Neural cell (in vitro differentiated cells): ENCODE measurements around the gene TTC13. TPM values are rescaled to one million over a fixed set of nuclear protein-coding genes. Genes with fewer than 3 reads are reported as not detected.

Source experiments
- H2AFZ ChIP-seq: fragments of 200-600, 300-800 bp; sonication (generic), shearing (Covaris generic); 2 replicates; pipeline ENCODE4 v1.6.0; 2014; ENCODE audit warnings: low read depth, mild to moderate bottlenecking, antibody characterized with exemption, low read length, moderate library complexity
- H3F3A ChIP-seq: fragments of 200-600 bp; shearing (Covaris generic); 2 replicates; pipeline ENCODE4 v1.6.1; 2016; ENCODE audit warnings: mild to moderate bottlenecking, moderate library complexity, mixed read lengths, antibody characterized with exemption, low read length; ENCODE audit not compliant: insufficient read depth, poor library complexity, severe bottlenecking
- H3K27ac ChIP-seq: fragments of 200-600, 300-800 bp; sonication (generic), shearing (Covaris generic); 2 replicates; pipeline ENCODE4 v1.5.1; 2014; ENCODE audit warnings: mild to moderate bottlenecking, low read length, moderate library complexity
- H3K27me3 ChIP-seq: fragments of 300-800, 200-600 bp; sonication (generic), shearing (Covaris generic); 2 replicates; pipeline ENCODE4 v1.6.0; 2014; ENCODE audit warnings: mild to moderate bottlenecking, low read depth, low read length, moderate library complexity; ENCODE audit not compliant: insufficient read depth
- H3K36me3 ChIP-seq: fragments of 300-800, 200-600 bp; sonication (generic), shearing (Covaris generic); 2 replicates; pipeline ENCODE4 v1.5.1; 2014; ENCODE audit warnings: mild to moderate bottlenecking, antibody characterized with exemption, low read length, moderate library complexity; ENCODE audit not compliant: insufficient read depth
- H3K4me2 ChIP-seq: fragments of 300-800, 200-600 bp; sonication (generic), shearing (Covaris generic); 2 replicates; pipeline ENCODE4 v1.6.0; 2014; ENCODE audit warnings: mild to moderate bottlenecking, low read length
- H3K4me3 ChIP-seq: fragments of 300-800, 200-600 bp; sonication (generic), shearing (Covaris generic); 2 replicates; pipeline ENCODE4 v1.5.1; 2014; ENCODE audit warnings: mild to moderate bottlenecking, low read length, moderate library complexity
- H3K79me2 ChIP-seq: fragments of 200-600 bp; shearing (Covaris generic); replicated peaks from 2 replicates; pipeline ENCODE4 v1.6.0; 2014; ENCODE audit warnings: mild to moderate bottlenecking, low read length, moderate library complexity; ENCODE audit not compliant: insufficient read depth
- H3K9ac ChIP-seq: fragments of 300-800, 200-600 bp; sonication (generic), shearing (Covaris generic); 2 replicates; pipeline ENCODE4 v1.6.1; 2016; ENCODE audit warnings: mild to moderate bottlenecking, low read length, mixed read lengths
- H3K9me2 ChIP-seq: fragments of 200-600 bp; shearing (Covaris generic); 2 replicates; pipeline ENCODE4 v1.6.1; 2016; ENCODE audit warnings: mild to moderate bottlenecking, low read length, mixed read lengths; ENCODE audit not compliant: insufficient read depth
- H3K9me3 ChIP-seq: fragments of 200-600, 300-800 bp; sonication (generic), shearing (Covaris generic); 2 replicates; pipeline ENCODE4 v1.6.1; 2016; ENCODE audit warnings: mild to moderate bottlenecking, mixed run types, low read length, moderate library complexity, mixed read lengths
- H4K20me1 ChIP-seq: fragments of 200-600 bp; shearing (Covaris generic); 2 replicates; pipeline ENCODE4 v1.6.1; 2016; ENCODE audit warnings: mild to moderate bottlenecking, mixed run types; ENCODE audit not compliant: insufficient read depth
- CTCF ChIP-seq: fragments of 450-650 bp; IDR thresholded peaks from 2 replicates; pipeline ENCODE4 v1.5.1; 2014; ENCODE audit warnings: antibody characterized with exemption, mild to moderate bottlenecking, moderate library complexity; ENCODE audit not compliant: poor library complexity, severe bottlenecking
- EP300 ChIP-seq: fragments of 450-650 bp; conservative IDR thresholded peaks from 2 replicates; pipeline ENCODE4 v1.6.1; 2014; ENCODE audit warnings: antibody characterized with exemption, mild to moderate bottlenecking, moderate library complexity; ENCODE audit not compliant: poor library complexity, severe bottlenecking
- EZH2 ChIP-seq: fragments of 200-600, 300-800 bp; shearing (Covaris generic), sonication (generic); IDR thresholded peaks from 2 replicates; pipeline ENCODE4 v1.6.1; 2014; ENCODE audit warnings: antibody characterized with exemption, low read length, borderline replicate concordance, mild to moderate bottlenecking; ENCODE audit not compliant: insufficient read depth, poor library complexity, severe bottlenecking
- MXI1 ChIP-seq: fragments of 450-650 bp; conservative IDR thresholded peaks from 2 replicates; pipeline ENCODE4 v1.6.1; 2014; ENCODE audit warnings: antibody characterized with exemption, mild to moderate bottlenecking; ENCODE audit not compliant: poor library complexity, severe bottlenecking
- POLR2AphosphoS5 ChIP-seq: IDR thresholded peaks from 2 replicates; pipeline ENCODE4 v1.6.1; 2012
- RAD21 ChIP-seq: fragments of 450-650 bp; conservative IDR thresholded peaks from 2 replicates; pipeline ENCODE4 v1.6.1; 2014; ENCODE audit warnings: antibody characterized with exemption, mild to moderate bottlenecking, moderate library complexity
- REST ChIP-seq: IDR thresholded peaks from 2 replicates; pipeline ENCODE4 v1.6.1; 2012; ENCODE audit warnings: borderline replicate concordance
- SMC3 ChIP-seq: fragments of 450-650 bp; conservative IDR thresholded peaks from 2 replicates; pipeline ENCODE4 v1.6.1; 2014; ENCODE audit warnings: antibody characterized with exemption, mild to moderate bottlenecking, moderate library complexity; ENCODE audit not compliant: poor library complexity
- TAF1 ChIP-seq: IDR thresholded peaks from 2 replicates; pipeline ENCODE4 v1.6.1; 2012; ENCODE audit warnings: low read depth
- polyA plus RNA-seq: library from polyadenylated mRNA; depleted of rRNA; stranded (reverse); fragments of >200 nt; gene quantifications from 2 replicates; pipeline ENCODE4 v1.2.3, GENCODE V29; 2014

TTC13 gene
- polyA plus RNA-seq, 1 donor from 2014 or later: 33.8 TPM

DNA sequence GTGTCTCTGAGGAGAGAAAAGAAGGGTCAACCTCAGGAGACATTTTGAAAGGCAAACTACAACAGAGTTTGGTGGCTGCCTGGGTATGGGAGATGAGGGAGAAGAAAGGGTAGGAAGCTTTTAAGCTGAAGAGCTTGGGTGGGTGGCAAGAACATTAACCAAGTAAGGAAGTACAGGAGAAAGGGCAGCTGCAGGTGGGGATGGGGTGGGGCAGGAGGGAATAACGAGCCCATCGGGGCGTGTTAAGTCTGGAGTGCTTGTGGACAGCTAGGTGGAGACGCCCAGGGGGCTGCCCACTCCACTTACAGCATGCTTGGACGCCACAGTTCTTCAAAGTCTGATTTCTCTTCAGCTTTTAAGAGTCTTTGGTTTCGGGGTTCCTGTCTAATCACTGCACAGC is 42.8 kb downstream of the TTC13 start:
- Histone ChIP-seq H3K4me2 (no peak overlapping the region), H3K36me3 (no peaks in the 10 kb centered on the region), H4K20me1 (no peaks in the 10 kb centered on the region), H3F3A (no peaks in the 10 kb centered on the region), H3K79me2 (no peaks in the 10 kb centered on the region), H3K4me3 (no peak overlapping the region), H2AFZ (no peak overlapping the region), H3K9ac (no peak overlapping the region), H3K27ac (no peak overlapping the region), H3K9me2 (no peaks in the 10 kb centered on the region), H3K27me3 (no peaks in the 10 kb centered on the region), H3K9me3 (no peaks in the 10 kb centered on the region)
- no peak for TF ChIP-seq EZH2
- TF ChIP-seq REST: no peak
- TF ChIP-seq CTCF: no peak
- TF ChIP-seq EP300: no peak
- no peak for TF ChIP-seq RAD21
- TF ChIP-seq TAF1: no peak
- no peak for TF ChIP-seq POLR2AphosphoS5
- no peak for TF ChIP-seq MXI1
- TF ChIP-seq SMC3: no peak

DNA sequence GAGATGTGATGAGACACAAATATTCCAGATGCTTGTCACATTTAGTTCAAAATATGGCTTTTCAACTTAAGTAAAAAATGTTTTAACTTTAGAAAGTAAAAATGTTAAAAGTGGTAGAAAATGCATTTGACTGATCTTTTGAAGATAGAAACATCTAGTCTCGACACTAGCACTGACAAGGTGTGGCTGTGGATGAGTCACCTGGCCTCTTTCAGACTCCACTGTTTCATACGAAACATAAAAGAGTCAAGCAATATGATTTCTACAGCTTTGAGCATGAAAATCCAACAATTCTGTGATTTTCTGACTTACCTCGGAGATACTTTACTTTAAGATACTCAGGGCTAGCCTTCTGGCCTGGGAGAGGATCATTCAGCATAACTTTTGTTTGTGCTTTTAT is 47.7 kb downstream of the TTC13 start:
- Histone ChIP-seq H3K27me3 (no peaks in the 10 kb centered on the region), H3K9me3 (no peaks in the 10 kb centered on the region), H3K4me3 (no peak overlapping the region), H4K20me1 (no peaks in the 10 kb centered on the region), H3F3A (no peaks in the 10 kb centered on the region), H3K9ac (no peak overlapping the region), H3K4me2 (no peak overlapping the region), H2AFZ (no peak overlapping the region), H3K9me2 (no peaks in the 10 kb centered on the region), H3K79me2 (no peaks in the 10 kb centered on the region), H3K36me3 (no peaks in the 10 kb centered on the region), H3K27ac (no peak overlapping the region)
- TF ChIP-seq EP300 (no peak), SMC3 (no peak), MXI1 (no peak), POLR2AphosphoS5 (no peak), TAF1 (no peak), REST (no peak), CTCF (no peak), RAD21 (no peak)
